ENCODE data around the gene ZNF664.

DNA sequence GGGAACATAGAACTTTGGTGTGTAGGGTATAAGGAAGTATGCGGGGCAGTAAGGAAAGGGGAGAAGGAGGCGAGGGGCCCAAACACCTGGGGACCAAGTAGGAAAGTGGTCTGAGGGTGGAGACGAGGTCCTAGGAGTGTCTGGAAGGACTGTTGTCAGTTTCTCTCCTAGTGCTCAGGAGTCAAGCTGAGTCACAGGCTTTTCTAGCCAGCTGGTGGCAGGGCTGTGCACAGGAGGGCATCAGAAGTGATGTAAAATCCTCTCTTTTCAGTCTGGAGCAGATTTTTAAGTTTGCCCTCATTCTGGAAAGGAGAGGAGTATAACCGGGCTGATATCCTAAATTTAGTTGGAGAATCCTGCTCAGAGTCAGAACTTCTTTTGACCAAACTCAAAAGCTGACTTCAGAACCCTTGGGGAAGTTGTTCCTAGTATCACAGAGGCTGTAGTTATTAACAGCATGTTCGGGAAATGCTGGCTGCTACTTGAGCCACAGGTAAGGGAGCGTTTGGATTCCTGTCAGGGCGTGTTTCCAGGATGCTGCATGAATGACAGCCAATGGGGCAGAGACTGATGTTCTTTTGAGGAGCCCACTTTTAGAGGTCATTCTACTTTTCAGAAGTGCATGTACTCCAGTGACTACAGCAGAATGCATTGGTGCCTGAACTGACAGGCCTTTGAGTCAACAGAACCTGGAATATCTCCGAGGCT lies 19.3 kb downstream of the ZNF664 start:
- TF ChIP-seq, protein P1, sequence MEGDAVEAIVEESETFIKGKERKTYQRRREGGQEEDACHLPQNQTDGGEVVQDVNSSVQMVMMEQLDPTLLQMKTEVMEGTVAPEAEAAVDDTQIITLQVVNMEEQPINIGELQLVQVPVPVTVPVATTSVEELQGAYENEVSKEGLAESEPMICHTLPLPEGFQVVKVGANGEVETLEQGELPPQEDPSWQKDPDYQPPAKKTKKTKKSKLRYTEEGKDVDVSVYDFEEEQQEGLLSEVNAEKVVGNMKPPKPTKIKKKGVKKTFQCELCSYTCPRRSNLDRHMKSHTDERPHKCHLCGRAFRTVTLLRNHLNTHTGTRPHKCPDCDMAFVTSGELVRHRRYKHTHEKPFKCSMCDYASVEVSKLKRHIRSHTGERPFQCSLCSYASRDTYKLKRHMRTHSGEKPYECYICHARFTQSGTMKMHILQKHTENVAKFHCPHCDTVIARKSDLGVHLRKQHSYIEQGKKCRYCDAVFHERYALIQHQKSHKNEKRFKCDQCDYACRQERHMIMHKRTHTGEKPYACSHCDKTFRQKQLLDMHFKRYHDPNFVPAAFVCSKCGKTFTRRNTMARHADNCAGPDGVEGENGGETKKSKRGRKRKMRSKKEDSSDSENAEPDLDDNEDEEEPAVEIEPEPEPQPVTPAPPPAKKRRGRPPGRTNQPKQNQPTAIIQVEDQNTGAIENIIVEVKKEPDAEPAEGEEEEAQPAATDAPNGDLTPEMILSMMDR (IDR thresholded peaks at IDR 0.05; ENCODE audit: control extremely low read depth in 1 of 3, insufficient read depth in 1 of 3, low read depth in 1 of 3, low read length in 3 of 3), result no peak
- TF ChIP-seq EP300 (IDR thresholded peaks at IDR 0.05; ENCODE audit: borderline replicate concordance in 1 of 2, low read depth in 2 of 2, low read length in 2 of 2), result no peak
